ENCODE results near the gene SET. TPM values are rescaled to one million over a fixed set of nuclear protein-coding genes. Genes with fewer than 3 reads are reported as not detected.
A peak's percentile ranks its signal among the peaks of the same experiment; 100 is the strongest.

The SET gene
- total and polyA plus RNA-seq, 2 of the 13 experiments (the other 11 are each of a cell fraction or from before 2014, with no cell fraction given), result 94.2 to 611 TPM

- TF ChIP-seq CENPT (CRISPR knock-in tag; IDR thresholded peaks at IDR 0.05; ENCODE audit: low read depth), result peak; percentile 9; the same call in 1 of the 2 replicates
- TF ChIP-seq MED1 (CRISPR knock-in tag; IDR thresholded peaks at IDR 0.05), result peak; percentile 69
- peak; percentile 83 for TF ChIP-seq PHF8 (CRISPR knock-in tag; IDR thresholded peaks at IDR 0.05)
- no peak for TF ChIP-seq SOX6 (IDR thresholded peaks at IDR 0.05)
- TF ChIP-seq SOX6 (CRISPR knock-in tag; IDR thresholded peaks at IDR 0.05), result peak; percentile 57
- TF ChIP-seq NFYB (CRISPR knock-in tag; IDR thresholded peaks at IDR 0.05), result peak; percentile 29; the same call in 1 of the 2 replicates
- TF ChIP-seq ZNF747 (CRISPR knock-in tag; IDR thresholded peaks at IDR 0.05; ENCODE audit: borderline replicate concordance), result peak; percentile 80
- peak; percentile 92; the same call in 1 of the 2 replicates for TF ChIP-seq TSC22D2 (CRISPR knock-in tag; IDR thresholded peaks at IDR 0.05; ENCODE audit: borderline replicate concordance)
- no peak for TF ChIP-seq PRDM4 (CRISPR knock-in tag; IDR thresholded peaks at IDR 0.05; ENCODE audit: borderline replicate concordance)
- TF ChIP-seq ZFYVE20 (CRISPR knock-in tag; IDR thresholded peaks at IDR 0.05; ENCODE audit: borderline replicate concordance, low read depth), result no peak
- peak; percentile 83 for TF ChIP-seq ZNF563 (CRISPR knock-in tag; IDR thresholded peaks at IDR 0.05)
- TF ChIP-seq, protein P1, sequence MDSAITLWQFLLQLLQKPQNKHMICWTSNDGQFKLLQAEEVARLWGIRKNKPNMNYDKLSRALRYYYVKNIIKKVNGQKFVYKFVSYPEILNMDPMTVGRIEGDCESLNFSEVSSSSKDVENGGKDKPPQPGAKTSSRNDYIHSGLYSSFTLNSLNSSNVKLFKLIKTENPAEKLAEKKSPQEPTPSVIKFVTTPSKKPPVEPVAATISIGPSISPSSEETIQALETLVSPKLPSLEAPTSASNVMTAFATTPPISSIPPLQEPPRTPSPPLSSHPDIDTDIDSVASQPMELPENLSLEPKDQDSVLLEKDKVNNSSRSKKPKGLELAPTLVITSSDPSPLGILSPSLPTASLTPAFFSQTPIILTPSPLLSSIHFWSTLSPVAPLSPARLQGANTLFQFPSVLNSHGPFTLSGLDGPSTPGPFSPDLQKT (CRISPR knock-in tag; IDR thresholded peaks at IDR 0.05; ENCODE audit: borderline replicate concordance), result peak; percentile 20; the same call in 1 of the 2 replicates
- TF ChIP-seq, protein P2, sequence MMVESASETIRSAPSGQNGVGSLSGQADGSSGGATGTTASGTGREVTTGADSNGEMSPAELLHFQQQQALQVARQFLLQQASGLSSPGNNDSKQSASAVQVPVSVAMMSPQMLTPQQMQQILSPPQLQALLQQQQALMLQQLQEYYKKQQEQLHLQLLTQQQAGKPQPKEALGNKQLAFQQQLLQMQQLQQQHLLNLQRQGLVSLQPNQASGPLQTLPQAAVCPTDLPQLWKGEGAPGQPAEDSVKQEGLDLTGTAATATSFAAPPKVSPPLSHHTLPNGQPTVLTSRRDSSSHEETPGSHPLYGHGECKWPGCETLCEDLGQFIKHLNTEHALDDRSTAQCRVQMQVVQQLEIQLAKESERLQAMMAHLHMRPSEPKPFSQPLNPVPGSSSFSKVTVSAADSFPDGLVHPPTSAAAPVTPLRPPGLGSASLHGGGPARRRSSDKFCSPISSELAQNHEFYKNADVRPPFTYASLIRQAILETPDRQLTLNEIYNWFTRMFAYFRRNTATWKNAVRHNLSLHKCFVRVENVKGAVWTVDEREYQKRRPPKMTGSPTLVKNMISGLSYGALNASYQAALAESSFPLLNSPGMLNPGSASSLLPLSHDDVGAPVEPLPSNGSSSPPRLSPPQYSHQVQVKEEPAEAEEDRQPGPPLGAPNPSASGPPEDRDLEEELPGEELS (CRISPR knock-in tag; IDR thresholded peaks at IDR 0.05), result 0 out of 2 replicates have a peak, but pooled peaks have one; percentile 19
- TF ChIP-seq, protein P3, sequence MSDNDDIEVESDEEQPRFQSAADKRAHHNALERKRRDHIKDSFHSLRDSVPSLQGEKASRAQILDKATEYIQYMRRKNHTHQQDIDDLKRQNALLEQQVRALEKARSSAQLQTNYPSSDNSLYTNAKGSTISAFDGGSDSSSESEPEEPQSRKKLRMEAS (IDR thresholded peaks at IDR 0.05), result peak; percentile 81
- TF ChIP-seq, protein P4, sequence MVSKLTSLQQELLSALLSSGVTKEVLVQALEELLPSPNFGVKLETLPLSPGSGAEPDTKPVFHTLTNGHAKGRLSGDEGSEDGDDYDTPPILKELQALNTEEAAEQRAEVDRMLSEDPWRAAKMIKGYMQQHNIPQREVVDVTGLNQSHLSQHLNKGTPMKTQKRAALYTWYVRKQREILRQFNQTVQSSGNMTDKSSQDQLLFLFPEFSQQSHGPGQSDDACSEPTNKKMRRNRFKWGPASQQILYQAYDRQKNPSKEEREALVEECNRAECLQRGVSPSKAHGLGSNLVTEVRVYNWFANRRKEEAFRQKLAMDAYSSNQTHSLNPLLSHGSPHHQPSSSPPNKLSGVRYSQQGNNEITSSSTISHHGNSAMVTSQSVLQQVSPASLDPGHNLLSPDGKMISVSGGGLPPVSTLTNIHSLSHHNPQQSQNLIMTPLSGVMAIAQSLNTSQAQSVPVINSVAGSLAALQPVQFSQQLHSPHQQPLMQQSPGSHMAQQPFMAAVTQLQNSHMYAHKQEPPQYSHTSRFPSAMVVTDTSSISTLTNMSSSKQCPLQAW (CRISPR knock-in tag; IDR thresholded peaks at IDR 0.05), result peak; percentile 93
- TF ChIP-seq SP2 (CRISPR knock-in tag; IDR thresholded peaks at IDR 0.05), result peak; percentile 67
- TF ChIP-seq RXRA (CRISPR knock-in tag; IDR thresholded peaks at IDR 0.05), result peak; percentile 77; the same call in 1 of the 2 replicates
- peak; percentile 83 for TF ChIP-seq BHLHE40 (IDR thresholded peaks at IDR 0.05; ENCODE audit: low read length)
- TF ChIP-seq SMAD3 (CRISPR knock-in tag; IDR thresholded peaks at IDR 0.05), result peak; percentile 73; the same call in 1 of the 2 replicates
- TF ChIP-seq, protein P5, sequence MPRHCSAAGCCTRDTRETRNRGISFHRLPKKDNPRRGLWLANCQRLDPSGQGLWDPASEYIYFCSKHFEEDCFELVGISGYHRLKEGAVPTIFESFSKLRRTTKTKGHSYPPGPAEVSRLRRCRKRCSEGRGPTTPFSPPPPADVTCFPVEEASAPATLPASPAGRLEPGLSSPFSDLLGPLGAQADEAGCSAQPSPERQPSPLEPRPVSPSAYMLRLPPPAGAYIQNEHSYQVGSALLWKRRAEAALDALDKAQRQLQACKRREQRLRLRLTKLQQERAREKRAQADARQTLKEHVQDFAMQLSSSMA (CRISPR knock-in tag; IDR thresholded peaks at IDR 0.05), result no peak; the same call in 1 of the 2 replicates
- TF ChIP-seq ATF1 (CRISPR knock-in tag; IDR thresholded peaks at IDR 0.05), result peak; percentile 82
Measured at GRCh38 chr9:128656416-128657343, 32.3 kb upstream of the SET start, which contains the start of gene DYNC2I2 (continued).
